Measurements from ENCODE around the gene GOLT1B. TPM values are rescaled to one million over a fixed set of nuclear protein-coding genes. Genes with fewer than 3 reads are reported as not detected.

The GOLT1B gene
- total and polyA plus RNA-seq, 2 of the 8 experiments (the other 6 are each of a cell fraction or from before 2014, with no cell fraction given), result 18.3 to 38.3 TPM

DNA sequence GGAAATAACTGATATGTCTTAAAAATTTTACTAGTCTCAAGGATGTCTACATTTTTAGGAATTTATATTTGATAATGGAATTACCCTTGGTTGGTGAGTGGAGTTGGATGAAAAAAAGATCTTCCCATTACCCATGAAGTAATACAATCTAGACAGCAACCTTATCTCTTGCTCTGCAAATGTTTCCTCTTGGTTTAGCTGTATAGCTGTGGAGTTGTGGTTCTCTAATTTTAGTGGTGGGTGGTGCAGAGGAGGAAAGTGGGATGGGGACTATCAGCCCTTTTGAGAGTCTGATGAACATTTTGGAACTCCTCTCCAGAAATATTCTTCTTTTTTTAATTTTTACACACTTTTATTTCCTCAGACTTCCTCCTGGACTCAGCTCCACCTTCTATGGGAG lies 41.6 kb downstream of the GOLT1B start (continued):
- TF ChIP-seq, protein P1, sequence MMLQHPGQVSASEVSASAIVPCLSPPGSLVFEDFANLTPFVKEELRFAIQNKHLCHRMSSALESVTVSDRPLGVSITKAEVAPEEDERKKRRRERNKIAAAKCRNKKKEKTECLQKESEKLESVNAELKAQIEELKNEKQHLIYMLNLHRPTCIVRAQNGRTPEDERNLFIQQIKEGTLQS (IDR thresholded peaks at IDR 0.05; ENCODE audit: insufficient read depth, low read depth, low read length), result no peak
- TF ChIP-seq SAP30 (IDR thresholded peaks at IDR 0.05; ENCODE audit: insufficient read depth, insufficient replicate concordance, low read length), result no peak
- no peak for TF ChIP-seq BCL11A (IDR thresholded peaks at IDR 0.05; ENCODE audit: low read depth in 2 of 2, low read length in 2 of 2)

Measured in H1 (cell line).